ENCODE measurements around the gene GLRA3. TPM values are rescaled to one million over a fixed set of nuclear protein-coding genes. Genes with fewer than 3 reads are reported as not detected.
"Not testable (repeated sequence)": the region's sequence is repeated elsewhere in the genome, so short reads cannot be mapped to it uniquely, and the experiment has no call there.

Gene GLRA3
- polyA plus RNA-seq, 4 donors = 0.07 to 0.14 TPM; not detected in 2

DNA sequence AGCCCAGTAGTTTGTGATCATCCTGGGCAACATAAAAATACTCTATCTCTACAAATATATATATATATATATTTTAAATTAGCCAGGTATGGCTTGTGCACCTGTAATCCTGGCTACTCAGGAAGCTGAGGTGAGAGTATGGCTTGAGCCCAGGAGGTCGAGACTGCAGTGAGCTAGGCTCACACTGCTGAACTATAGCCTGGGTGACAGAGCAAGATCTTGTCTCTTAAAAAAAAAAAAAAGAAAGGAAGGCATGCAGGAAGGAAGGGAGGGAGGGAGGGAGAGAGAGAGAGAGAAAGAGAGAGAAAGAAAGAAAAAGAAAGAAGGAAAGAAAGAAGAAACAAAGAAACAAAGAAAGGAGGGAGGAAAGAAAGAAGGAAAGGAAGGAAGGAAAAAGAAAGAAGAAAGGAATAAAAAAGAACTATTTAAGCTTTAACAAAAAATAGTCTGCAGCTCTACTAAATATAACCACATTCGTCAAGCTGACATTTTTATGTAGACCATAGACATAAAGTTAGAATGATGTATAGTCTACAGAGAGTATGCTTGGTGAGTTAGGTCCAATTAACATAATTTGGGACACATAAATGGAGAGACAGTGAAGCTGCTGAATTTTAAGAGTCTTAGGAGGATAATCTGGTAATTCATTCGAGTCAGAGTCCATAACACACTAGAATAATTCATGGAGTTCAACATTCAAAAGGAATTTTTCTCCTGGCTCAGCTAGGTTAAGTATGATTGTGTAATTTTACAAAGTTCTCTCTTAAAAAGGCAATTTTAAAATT lies 111.9 kb downstream of the GLRA3 start:
- DNase-seq (ENCODE audit: low read depth in 4 of 4, low spot score in 2 of 4) = peak in 1 of 4 donors; percentile 21

DNA sequence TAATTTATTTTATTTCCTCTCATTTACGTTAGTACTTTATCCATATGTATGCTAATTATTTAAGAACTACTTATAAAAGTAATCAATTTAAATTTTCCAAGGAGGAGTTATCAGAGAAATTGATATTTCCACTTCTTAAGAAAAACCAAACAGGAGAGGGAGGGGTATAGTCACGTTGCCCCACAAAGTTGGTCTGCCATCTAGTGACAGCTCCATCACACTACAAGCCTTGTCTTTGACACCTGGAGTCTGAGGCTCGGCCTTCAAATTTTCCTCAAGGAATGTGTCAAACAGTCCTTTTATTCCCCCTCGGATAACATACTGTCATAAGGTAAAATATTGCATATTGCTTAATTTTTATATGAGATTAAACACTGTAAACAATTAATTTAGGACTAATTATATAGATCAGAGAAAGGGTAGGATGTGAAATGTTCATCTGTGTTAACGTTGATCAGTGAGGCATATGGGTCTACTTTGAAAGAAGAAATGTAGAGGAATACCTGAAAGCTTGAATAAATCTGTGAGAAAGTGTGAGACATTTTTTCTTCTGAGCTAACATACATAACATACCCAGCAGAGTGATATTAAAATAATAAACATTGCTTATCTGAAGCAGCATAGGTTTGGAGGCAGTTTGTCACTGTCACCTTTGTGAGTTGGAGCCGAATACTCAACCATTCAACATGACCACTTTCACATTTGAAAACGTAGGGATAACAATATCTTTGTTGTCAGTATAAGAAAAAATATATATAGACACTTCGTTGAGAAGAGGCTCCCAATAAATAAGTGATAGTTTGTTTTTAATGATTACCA lies 114.4 kb downstream of the GLRA3 start:
- no peak for DNase-seq (ENCODE audit: low read depth in 4 of 4, low spot score in 2 of 4)

DNA sequence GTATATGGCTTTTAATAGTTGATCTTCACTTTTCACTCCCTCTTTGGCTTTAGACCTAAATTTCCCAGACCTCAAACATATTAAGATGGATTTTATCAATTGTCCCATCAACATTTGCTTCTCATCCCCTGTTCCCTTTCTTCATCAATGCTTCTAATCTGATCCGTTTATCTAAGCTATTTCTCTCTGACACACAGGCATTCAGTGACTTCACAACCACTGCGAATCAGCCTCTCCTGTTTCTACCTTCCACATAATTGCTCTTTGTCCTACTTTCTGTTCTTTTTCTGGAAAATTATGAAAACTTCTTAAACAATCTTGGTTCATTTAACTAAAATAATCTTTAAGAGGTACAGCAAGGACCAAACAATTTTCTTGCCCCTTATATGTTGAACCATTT lies 115.2 kb downstream of the GLRA3 start:
- no peak for DNase-seq (ENCODE audit: low read depth in 4 of 4, low spot score in 2 of 4)

DNA sequence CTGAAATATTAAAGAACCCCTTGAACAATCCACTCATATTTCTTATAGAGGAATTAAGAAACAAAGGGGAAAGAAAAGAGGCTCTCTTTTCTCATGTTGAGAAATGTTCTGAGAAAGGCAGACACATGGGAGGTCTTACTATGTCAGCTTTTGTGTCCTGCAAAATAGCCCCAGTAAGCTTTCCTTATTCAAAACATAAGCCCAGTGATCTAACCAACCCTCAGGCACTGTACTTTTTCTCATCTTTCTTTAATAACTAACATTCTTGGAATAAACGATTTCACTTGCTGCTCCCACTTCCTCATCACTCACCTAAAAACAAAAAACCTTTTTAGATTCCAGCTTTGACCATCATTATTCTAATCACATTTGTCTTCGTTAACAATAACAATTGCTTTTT lies 115.9 kb downstream of the GLRA3 start:
- DNase-seq (ENCODE audit: low read depth in 4 of 4, low spot score in 2 of 4) = no peak

DNA sequence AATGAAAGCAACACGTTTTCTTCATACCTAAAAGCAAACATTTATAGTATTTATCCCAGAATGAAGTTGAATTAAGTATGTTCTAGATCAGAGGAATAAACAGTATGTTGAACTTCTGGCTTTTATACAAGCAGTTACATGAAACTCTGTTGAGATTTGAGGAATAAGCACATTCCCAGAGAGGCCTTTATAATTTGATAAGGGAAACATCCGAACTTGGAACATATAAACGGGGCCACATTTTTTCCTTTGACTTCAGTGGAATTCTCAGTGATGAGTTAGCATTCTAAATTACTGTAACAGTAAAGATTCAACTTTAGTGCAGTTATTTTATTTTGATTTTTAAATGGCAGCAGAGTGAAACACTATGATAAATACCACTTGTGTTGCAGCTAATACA lies 119.5 kb downstream of the GLRA3 start:
- DNase-seq (ENCODE audit: low read depth in 4 of 4, low spot score in 2 of 4) = no peak

DNA sequence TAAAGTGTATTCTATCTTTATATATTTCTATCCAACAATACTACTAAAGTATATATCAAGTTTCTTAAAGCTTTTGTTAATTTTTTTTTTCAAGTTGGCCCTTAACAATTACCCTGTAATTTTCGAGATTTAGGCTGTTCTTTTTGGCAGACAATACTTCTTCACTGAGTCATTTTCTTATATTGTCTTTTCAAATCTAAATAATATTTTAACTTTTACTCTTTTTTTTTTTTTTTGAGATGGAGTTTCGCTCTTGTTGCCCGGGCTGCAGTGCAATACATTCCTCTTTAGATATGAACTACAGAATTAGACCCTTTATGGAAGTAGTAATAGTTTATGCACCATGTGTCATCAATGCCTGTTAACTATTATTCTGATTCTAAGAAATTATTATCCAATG lies 120.7 kb downstream of the GLRA3 start:
- DNase-seq (ENCODE audit: low read depth in 4 of 4, low spot score in 2 of 4) = no peak

DNA sequence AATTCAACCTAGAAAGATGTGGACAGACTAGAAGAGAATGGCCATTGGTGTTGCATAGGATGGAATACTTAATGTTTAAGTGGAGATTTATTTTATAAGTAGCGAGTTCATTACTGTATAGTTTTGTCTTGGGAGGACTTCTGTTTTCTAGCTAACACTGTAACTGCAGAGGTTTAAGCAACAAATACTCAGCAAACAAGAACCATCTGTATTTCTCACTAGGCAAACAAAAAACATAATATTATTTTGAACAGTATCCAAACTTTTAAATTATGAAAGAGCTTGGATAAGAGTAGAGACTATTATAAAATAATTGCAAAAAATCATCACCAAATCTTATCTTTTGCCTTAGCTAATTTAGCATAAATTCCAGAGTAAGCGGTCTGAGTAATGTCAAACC lies 121.1 kb downstream of the GLRA3 start:
- DNase-seq (ENCODE audit: low read depth in 4 of 4, low spot score in 2 of 4) = no peak

DNA sequence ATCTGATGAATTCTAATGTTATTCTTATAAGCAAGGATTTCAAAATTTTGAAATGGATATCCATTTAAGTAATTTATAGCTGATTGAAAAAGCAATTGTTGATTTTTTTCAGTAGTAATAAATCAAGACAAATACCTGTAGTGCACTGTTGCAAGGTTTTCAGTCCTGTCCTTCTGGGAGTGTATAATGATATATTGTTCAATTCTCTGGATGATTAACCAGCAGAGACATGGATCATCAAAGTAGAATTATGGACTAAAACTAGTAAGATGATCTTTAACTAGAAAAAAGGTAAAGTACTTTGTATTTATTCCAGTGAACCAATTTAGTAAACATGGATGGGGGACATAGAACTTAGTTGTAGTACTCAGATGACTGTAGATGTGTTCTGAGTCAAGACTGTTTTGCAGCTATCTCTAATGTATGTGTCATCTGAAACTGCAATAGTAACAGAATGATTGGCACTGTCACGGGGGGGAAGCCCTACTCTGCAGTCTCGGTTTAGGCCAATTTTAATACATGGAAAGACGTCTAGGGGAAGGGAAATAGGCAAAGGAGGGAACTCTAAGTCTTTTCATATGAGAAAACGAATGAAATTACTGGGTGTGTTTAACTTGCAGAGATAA lies 121.9 kb downstream of the GLRA3 start:
- no peak for DNase-seq (ENCODE audit: low read depth in 4 of 4, low spot score in 2 of 4)

DNA sequence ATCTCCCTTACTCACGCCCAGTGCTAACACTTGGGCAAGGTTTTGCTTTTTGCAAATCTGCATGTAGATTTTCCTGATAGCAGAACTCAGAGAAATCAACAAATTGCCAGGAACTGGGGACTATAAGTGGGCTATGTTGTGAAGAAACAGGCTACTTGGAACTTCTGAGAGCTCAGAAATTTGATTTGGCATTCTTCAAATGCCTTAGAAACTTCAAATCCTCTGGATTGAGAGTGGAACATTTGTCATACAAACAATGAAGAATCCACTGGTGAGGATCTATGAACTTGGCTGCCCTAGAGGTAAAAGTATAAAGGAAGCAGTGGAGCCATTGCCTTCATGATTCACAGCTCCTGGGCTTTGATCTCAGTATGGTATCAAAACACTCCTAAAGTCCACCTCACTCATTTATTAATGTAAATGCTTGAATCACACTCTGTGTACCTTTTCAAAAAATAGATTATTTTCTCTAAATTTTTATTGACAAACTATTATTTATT lies 126.0 kb downstream of the GLRA3 start:
- DNase-seq (ENCODE audit: low read depth in 4 of 4, low spot score in 2 of 4) = no peak

DNA sequence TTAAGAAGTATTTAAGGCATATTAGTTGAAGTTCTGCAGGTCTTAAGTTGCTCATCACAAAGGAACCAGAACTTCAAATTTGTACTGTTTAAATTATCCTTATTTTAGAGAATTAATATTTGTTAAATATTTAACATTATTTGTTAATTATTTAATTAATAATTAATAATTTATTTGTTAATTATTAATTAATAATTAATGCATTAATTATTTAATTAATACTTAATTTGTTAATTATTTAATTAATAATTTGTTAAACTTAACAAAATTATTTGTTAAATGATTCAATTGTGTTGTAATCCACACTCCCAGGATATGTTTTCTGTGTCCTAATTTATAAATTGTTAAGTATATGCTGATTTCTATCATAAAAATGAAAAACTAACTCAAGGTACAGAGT lies 129.4 kb downstream of the GLRA3 start:
- DNase-seq (ENCODE audit: low read depth in 4 of 4, low spot score in 2 of 4) = no peak

DNA sequence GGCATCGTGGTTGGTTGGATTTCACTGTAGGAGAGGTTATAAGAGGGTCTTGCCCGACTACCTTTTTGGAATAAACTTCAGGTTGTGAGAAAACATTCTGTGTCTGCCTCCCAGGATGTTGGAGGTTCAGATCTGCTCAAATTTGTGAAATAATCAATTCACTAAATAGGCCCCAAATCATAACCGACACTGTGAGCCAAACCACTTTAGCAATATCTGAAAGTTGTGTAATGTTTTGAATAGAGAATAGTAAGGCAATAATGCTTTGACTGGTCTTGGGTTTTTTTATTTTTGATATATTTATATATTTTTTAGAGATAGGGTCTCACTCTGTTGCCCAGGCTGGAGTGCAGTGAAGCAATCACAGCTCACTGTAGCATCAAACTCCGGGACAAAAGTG lies 131.2 kb downstream of the GLRA3 start:
- no peak for DNase-seq (ENCODE audit: low read depth in 4 of 4, low spot score in 2 of 4)

DNA sequence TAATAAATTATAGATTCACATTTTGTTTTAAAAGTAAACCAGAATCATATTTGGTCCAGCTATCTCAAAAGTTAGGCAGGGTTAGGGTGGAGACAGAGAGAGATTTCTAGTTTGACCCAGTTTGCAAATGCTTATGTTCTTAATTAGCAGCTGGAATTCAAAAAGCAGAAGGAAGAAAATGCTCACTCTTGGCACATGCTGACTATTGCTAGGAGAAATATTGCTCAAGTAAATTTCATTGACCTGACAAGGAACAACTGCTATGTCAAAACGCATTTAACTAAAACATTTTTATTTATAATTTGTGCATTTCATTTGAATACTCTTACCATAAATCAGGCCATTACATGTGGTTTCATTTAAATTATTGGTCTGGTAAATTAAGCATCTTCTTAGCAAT lies 131.8 kb downstream of the GLRA3 start:
- no peak for DNase-seq (ENCODE audit: low read depth in 4 of 4, low spot score in 2 of 4)

DNA sequence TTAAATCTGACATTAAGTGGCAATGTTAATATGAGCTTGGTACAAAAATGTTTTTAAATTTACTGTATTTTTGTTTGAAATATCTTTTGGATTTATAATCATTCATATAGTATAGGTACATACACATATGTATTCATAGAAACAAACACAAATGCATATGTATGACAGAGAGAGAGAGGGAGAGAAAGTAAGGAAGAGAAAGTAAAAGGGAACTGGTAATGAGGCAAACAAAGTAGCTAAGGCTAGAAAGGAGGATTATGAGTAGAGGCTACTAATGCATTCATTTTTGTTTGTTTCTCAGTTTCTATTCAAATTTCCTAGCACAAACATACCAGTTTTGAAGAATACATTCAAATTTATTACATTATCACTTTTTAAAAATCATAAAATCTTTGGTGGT lies 132.4 kb downstream of the GLRA3 start:
- DNase-seq (ENCODE audit: low read depth in 4 of 4, low spot score in 2 of 4) = no peak

DNA sequence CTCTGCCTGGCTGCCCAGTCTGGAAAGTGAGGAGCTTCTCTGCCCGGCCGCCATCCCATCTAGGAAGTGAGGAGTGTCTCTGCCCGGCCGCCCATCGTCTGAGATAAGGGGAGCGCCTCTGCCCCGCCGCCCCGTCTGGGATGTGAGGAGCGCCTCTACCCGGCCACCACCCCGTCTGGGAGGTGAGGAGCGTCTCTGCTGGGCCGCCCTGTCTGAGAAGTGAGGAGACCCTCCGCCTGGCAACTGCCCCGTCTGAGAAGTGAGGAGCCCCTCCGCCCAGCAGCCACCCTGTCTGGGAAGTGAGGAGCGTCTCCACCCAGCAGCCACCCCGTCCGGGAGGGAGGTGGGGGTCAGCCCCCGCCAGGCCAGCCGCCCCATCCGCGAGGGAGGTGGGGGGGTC lies 137.2 kb downstream of the GLRA3 start:
- DNase-seq (ENCODE audit: low read depth in 4 of 4, low spot score in 2 of 4) = not testable (repeated sequence)

DNA sequence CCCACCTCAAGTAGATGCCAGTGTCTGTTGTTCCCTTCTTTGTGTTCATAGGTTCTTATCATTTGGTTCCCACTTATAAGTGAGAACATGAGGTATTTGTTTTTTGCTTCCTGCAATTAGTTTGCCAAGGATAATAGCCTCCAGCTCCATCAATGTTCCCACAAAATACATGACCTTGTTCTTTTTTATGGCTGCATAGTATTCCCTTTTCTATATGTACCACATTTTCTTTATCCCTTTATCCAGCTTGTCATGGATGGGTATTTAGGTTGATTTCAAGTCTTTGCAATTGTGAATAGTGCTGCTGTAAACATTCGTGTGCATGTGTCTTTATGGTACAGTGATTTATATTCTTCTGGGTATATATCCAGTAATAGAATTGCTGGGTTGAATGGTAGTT lies 138.4 kb downstream of the GLRA3 start:
- no peak for DNase-seq (ENCODE audit: low read depth in 4 of 4, low spot score in 2 of 4)

DNA sequence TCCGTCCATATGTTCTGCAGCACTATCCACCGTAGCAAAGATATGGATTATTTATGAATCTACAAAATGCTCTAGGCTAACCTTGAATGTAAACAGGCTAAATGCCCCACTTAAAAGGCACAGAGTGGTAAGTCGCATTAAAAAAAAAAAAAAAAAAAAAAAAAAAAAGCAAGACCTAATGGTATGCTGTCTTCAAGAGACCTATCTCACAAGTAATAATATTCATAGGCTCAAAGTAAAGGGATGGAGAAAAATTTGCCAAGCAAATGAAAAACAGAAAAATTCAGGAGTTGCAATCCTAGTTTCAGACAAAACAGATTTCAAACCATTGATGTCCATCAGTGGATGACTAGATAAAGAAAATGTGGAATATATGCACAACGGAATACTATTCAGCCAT lies 139.4 kb downstream of the GLRA3 start:
- DNase-seq (ENCODE audit: low read depth in 4 of 4, low spot score in 2 of 4) = no peak

DNA sequence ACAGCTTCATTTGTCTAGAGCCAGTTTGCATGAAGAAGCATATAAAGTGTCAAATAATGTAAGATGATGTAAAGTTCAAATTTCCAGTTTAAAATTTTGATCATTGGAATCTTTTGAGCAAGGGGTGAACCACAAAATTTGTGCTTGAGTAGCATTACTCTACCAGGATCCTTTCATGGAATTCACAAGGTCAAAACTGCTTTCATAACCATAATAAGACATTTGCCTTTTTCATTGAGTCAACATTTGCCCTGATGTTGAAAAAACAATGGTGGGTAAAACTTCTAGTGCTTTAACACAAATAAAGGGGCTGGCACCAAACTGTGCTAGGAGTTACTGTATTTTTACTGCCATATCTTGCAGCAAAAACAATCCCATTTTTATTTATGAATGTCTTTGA lies 142.2 kb downstream of the GLRA3 start:
- no peak for DNase-seq (ENCODE audit: low read depth in 4 of 4, low spot score in 2 of 4)

DNA sequence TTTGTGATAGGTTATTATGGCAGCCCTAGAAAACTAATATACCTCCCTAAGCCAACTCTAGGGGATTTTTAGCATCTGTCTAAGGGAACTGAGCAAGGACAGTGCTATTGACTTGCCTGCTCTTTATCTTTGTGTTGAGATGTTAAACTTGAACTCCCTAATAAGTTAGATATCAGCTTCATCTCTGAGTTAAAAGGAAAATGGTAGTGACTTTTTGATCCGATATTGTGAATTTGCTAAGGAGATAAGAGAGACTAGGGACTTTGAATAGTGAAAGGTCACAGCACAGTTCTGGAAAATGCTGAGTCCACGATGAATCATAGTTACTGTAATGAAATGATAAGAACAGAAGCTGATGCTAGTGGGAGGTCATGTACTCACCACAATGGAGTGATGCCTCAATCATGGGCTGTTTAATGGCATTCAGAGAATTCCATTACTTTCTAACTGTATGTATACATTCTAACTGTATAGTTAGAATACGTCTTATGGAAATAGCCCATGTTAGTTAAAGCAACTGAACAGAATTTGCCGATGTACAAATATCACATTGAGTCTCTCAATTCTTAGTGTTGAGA lies 147.2 kb downstream of the GLRA3 start:
- no peak for DNase-seq (ENCODE audit: low read depth in 4 of 4, low spot score in 2 of 4)

DNA sequence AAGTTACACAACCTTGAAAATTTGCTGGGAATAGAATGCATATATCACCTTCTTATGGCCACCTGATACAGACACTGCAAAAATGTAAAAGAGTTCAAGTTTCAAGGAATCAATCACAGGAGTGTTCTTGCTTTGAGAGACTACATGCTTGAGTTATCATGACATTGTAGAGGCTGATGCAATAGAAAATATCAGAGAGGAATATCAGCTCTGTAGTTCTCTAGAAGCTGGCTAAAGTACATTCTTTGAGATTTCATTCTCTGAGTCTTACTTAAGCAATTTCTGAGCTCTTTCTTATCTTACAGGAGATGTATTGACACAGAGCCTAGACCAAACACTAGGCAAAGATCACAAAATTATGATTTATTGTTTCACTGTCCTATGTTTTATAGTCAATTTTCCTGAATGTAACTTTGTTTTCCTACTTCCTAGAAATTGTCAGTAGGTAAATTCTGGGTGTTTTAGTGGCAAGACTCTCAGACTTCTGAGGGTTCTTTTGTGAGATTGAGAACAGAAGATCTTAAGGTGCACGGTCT lies 154.7 kb downstream of the GLRA3 start:
- DNase-seq (ENCODE audit: low read depth in 4 of 4, low spot score in 2 of 4) = no peak

DNA sequence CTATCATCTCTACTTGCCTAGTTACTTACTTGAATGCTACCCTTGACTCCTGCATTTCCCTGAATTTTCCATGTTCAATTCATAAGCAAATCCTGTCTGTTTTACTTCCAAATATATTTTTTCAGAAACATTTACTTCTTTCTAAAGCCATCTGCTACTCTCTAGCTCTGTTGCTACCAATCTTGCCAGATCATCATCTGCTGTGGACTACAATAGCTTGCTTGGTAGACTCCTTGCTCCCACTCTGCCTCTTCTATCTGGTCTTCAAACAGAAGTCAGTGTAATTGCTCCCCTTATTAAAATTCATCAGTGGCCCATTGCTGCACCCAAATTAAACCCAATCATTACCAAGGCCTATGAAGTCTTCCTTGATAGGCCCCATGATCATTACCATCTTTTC lies 155.2 kb downstream of the GLRA3 start:
- DNase-seq (ENCODE audit: low read depth in 4 of 4, low spot score in 2 of 4) = no peak

DNA sequence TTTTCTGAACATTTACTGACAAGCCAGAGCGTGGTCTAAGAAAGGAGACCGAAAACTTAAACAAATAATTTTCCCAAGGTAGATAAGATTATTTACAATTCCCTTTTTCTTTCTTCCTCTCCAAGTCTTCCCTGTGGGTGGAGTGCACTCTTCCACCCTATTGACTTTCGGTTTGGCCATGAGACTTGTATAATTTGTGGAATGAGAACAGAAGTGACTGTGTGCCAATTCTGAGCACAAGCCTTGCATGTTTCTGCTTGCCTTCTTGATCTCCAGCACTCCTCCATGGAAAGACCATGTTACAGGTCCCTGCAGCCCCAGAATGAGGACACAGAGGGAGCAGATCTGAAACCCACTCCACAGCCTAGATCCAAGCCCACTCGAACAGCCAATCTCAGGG lies 156.8 kb downstream of the GLRA3 start:
- no peak for DNase-seq (ENCODE audit: low read depth in 4 of 4, low spot score in 2 of 4)
